Non-pigmented ciliary epithelial cell (primary cell): Measurements from ENCODE around the gene SLAMF1.
"Not testable (repeated sequence)": the region's sequence is repeated elsewhere in the genome, so short reads cannot be mapped to it uniquely, and the experiment has no call there.

Source experiments
- DNase-seq: peaks from one replicate; pipeline ENCODE4 v3.0.0-alpha.2; 2010; ENCODE audit warnings: low read depth

SLAMF1 gene

GRCh38 chr1:160597705-160598104 is 49.1 kb downstream of the SLAMF1 start:
- no peak for DNase-seq

- no peak for DNase-seq
Measured at GRCh38 chr1:160597051-160597450, 49.8 kb downstream of the SLAMF1 start.

DNA sequence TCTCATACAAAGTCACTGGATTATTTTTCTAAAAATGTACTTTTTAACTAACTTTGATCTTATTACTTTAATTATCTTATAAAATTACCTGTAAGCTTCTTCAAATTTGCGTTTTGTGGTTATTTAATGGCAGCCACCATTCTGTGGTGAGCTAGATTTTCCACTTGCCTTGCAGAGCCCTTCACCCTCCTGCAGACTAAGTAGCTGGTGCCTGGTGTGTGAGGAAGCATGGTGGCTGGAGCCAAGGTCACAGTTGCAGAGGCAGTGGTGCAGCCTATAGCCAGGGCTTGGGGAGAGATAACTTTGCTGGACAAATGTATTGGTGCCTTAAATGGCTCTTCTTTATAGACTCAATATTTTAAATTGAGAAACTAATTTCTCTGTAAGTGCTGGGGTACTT is 56.4 kb downstream of the SLAMF1 start:
- DNase-seq = no peak

GRCh38 chr1:160588468-160588867 is 58.4 kb downstream of the SLAMF1 start:
- DNase-seq = no peak

DNA sequence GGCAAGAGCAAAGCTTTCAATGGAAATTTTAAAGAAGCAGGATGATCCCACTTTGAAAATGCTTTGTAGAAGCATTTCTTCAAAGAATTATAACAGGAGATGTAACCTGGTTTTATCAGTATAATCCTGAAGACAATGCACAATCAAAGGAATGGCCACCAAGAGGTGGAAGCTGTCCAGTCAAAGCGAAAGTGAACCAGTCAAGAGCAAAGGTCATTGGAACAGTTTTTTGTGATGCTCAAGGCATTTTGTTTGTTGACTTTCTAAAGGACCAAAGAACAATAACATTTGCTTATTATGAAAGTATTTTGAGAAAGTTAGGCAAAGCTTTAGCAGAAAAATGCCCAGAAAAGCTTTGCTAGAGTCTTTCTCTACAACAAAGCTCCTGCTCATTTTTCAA is 62.1 kb downstream of the SLAMF1 start:
- DNase-seq = no peak

DNA sequence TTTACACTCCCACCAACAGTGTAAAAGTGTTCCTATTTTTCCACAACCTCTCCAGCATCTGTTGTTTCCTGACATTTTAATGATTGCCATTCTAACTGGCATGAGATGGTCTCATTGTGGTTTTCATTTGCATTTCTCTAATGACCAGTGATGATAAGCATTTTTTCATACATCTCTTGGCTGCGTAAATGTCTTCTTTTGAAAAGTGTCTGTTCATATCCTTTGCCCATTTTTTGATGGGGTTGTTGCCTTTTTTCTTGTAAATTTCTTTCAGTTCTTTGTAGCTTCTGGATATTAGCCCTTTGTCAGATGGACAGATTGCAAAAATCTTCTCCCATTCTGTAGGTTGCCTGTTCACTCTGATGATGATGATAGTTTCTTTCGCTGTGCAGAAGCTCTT is 63.9 kb downstream of the SLAMF1 start:
- DNase-seq = not testable (repeated sequence)

- no peak for DNase-seq
Measured at GRCh38 chr1:160581961-160582360, 64.9 kb downstream of the SLAMF1 start.

GRCh38 chr1:160580221-160580812 is 66.5 kb downstream of the SLAMF1 start:
- no peak for DNase-seq

GRCh38 chr1:160579216-160579701 is 67.6 kb downstream of the SLAMF1 start, which contains the start of gene CD84:
TSS of gene CD84 (minus strand) at chr1:160579496. CDS start at chr1:160579437, 59 bp downstream.
- DNase-seq = no peak

GRCh38 chr1:160578525-160579191 is 68.2 kb downstream of the SLAMF1 start:
- no peak for DNase-seq

GRCh38 chr1:160578175-160578524 is 68.7 kb downstream of the SLAMF1 start:
- no peak for DNase-seq

DNA sequence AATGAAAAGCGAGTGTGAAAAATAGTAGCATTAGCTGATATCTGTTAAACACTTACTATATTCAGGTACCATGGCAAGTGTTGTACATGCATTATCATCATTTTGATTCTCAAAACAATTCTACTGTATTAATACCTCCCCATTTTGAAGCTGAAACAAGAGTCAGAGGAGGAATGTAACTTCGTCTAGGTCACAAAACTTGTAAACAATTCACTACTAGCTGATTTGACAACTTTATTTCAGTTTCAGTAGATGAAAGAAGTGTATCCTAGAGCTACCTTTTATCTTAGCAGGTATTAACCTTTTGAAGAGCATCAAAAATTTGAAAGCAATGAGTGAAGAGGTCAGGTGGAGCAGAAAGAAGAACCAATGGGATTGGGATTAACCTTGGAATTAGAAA is 69.2 kb downstream of the SLAMF1 start:
- no peak for DNase-seq

- no peak for DNase-seq
Measured at GRCh38 chr1:160576884-160577283, 70.0 kb downstream of the SLAMF1 start.

DNA sequence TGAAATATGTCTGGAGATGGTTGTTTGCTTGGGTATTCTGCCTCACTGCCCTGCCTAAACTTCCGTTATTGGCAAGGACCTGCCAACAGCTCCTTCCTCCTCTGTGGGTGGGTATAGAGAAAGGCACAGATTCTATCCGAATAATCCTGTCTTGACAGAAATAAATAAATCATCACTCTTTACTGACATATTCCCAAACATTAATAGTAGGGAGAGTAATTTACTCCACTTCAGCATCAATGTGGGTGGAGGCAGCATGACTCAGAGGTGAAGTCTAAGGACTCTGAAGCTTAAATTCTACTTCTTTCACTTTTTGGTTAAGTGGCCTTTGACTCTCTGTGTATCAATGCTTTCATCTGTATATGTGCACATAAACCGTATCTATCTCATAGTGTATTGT is 70.5 kb downstream of the SLAMF1 start:
- DNase-seq = no peak

DNA sequence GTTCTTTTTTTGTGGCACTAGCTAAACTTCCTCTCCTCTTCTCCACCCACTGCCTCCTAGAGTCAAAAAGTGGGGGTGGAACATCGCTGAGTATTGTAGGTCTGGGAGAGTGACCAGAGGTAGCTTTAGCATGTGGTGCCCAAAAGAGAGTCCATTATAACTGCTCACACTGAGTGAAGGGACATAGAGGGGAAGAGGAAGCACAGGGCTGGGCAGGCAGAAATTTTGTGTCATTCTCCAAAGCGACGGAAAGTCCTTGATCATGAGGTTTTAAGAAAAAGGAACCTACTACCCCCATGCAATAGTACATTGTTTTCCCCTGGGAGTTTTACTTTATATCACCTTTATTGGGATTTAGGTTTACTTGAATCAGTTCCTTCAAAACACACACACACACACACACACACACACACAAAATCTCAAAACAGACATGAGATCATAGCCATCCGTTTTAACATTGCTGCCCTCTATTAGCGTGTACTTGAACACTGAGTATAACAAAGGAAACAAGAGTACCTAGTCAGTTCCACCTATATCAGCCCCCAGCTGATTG is 71.7 kb downstream of the SLAMF1 start:
- no peak for DNase-seq

- DNase-seq = no peak
Measured at GRCh38 chr1:160570840-160571239, 76.0 kb downstream of the SLAMF1 start.

GRCh38 chr1:160569806-160570205 is 77.0 kb downstream of the SLAMF1 start:
- no peak for DNase-seq

DNA sequence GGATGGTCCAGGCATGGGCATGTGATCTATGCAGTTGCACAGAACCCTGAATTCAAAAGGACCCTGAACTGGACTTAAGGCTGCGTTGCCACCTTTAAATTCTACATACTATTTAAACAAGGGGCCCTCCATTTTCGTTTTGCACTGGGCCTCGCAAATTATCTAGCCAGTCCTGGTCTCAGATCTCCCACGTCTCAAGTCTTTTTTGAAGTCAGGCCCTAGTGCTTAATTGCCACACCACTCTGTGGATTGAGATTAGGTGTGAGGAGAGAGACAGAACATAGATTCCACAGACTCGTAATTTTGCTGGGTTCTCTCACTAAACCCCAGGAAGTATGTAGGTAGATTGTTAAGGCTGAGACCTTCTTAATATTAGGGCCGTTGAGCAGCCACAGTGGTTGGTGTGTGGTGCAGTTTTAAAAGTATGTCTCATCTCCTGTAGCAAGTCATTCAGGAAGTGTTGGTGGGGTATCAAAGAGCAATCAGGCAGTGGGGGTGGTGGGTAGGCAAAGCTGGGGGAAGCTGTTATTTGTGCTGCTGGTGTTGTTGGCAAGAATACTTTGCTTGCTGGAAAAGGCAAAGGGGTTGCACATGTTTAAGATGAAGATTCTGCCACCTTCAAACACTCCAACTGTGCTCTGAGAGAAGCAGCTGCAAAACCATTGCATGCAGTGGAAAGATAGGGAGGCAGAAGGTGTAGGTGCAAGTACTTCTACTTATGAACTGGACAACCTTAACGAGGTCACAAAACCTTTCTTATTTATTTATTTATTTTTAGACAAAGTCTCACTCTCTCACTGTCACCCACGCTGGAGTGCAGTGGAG is 78.8 kb downstream of the SLAMF1 start:
- no peak for DNase-seq

- DNase-seq = no peak
Measured at GRCh38 chr1:160567341-160567740, 79.5 kb downstream of the SLAMF1 start.

- DNase-seq = no peak
Measured at GRCh38 chr1:160565564-160565963, 81.3 kb downstream of the SLAMF1 start.

- not testable (repeated sequence) for DNase-seq
Measured at GRCh38 chr1:160563230-160563629, 83.6 kb downstream of the SLAMF1 start.

DNA sequence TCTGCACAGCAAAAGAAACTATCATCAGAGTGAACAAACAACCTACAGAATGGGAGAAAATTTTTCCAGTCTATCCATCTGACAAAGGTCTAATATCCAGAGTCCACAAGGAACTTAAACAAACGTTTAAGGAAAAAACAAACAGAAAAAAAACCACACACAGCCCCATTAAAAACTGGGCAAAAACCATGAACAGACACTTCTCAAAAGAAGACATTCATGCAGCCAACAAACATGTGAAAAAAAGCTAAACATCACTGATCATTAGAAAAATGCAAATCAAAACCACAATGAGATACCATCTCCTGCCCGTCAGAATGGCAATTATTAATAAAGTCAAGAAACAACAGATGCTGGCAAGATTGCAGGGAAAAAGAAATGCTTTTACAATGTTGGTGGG is 84.1 kb downstream of the SLAMF1 start:
- not testable (repeated sequence) for DNase-seq

DNA sequence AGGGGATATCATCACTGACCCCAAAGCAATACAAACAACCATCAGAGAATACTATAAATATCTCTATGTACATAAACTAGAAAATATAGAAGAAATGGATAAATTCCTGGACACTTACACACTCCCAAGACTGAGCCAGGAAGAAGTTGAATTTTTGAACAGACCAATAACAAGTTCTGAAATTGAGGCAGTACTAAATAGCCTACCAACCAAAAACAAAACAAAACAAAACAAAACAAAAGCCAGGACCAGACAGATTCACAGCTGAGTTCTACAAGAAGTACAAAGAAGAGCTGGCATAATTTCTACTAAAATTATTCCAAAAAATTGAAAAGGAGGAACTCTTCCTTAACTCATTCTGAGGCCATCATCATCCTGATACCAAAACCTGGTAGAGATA is 86.0 kb downstream of the SLAMF1 start:
- no peak for DNase-seq
